ENCODE measurements around the gene TGFBI. TPM values are rescaled to one million over a fixed set of nuclear protein-coding genes. Genes with fewer than 3 reads are reported as not detected.

The TGFBI gene
- total RNA-seq, 1 donor from 2014 or later = 9.5 TPM

DNA sequence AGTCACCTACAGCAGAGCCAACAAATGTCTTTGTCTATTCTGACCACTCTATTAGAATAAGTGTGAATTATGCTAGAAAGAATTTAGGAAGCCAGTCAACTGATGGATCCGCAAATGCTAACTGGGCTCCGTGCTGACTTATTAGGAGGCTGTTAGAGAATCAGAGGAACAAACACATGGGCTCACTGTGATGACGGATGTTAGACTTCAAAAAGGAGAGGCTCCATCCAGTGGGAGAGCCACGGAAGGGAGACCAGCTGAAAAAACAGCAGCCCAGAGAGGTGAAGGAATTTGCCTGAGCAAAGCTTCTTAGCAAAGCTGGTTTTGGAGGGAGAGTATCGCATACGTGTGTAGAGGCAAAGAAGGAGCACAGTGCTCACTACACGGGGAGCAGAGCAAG is 5.8 kb upstream of the TGFBI start:
- DNase-seq (ENCODE audit: low spot score) = no peak
- H3K4me1 Mint-ChIP-seq = peaks cover 12% of the 10 kb centered on the region
- Histone ChIP-seq H3K4me1 (no peaks in the 10 kb centered on the region), H3K36me3 (no peaks in the 10 kb centered on the region), H3F3A (ENCODE audit: low read depth) (no peaks in the 10 kb centered on the region), H3K9ac (no peak overlapping the region), H4K20me1 (ENCODE audit: low read depth) (no peaks in the 10 kb centered on the region), H3K27ac (no peak overlapping the region), H3K4me3 (no peak overlapping the region), H3K79me2 (ENCODE audit: low read depth) (no peaks in the 10 kb centered on the region), H3K4me2 (no peak overlapping the region), H3K27me3 (peaks cover 29% of the 10 kb centered on the region), H3K9me3 (ENCODE audit: low read depth) (no peaks in the 10 kb centered on the region), H2AFZ (replicated peaks) (no peak overlapping the region)
- no peaks in the 10 kb centered on the region for H3K36me3 Mint-ChIP-seq
- TF ChIP-seq EZH2phosphoT487 (IDR thresholded peaks at IDR 0.05) (no peak), EZH2 (IDR thresholded peaks at IDR 0.05) (no peak)
- TF ChIP-seq, protein P1, sequence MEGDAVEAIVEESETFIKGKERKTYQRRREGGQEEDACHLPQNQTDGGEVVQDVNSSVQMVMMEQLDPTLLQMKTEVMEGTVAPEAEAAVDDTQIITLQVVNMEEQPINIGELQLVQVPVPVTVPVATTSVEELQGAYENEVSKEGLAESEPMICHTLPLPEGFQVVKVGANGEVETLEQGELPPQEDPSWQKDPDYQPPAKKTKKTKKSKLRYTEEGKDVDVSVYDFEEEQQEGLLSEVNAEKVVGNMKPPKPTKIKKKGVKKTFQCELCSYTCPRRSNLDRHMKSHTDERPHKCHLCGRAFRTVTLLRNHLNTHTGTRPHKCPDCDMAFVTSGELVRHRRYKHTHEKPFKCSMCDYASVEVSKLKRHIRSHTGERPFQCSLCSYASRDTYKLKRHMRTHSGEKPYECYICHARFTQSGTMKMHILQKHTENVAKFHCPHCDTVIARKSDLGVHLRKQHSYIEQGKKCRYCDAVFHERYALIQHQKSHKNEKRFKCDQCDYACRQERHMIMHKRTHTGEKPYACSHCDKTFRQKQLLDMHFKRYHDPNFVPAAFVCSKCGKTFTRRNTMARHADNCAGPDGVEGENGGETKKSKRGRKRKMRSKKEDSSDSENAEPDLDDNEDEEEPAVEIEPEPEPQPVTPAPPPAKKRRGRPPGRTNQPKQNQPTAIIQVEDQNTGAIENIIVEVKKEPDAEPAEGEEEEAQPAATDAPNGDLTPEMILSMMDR (IDR thresholded peaks at IDR 0.05) = no peak
- H3K9me3 Mint-ChIP-seq = peaks cover 3% of the 10 kb centered on the region
- H3K27ac Mint-ChIP-seq = no peak overlapping the region
- H3K27me3 Mint-ChIP-seq (ENCODE audit: insufficient read depth, low read depth) = peaks cover 21% of the 10 kb centered on the region
- H3K4me3 Mint-ChIP-seq = no peak overlapping the region

DNA sequence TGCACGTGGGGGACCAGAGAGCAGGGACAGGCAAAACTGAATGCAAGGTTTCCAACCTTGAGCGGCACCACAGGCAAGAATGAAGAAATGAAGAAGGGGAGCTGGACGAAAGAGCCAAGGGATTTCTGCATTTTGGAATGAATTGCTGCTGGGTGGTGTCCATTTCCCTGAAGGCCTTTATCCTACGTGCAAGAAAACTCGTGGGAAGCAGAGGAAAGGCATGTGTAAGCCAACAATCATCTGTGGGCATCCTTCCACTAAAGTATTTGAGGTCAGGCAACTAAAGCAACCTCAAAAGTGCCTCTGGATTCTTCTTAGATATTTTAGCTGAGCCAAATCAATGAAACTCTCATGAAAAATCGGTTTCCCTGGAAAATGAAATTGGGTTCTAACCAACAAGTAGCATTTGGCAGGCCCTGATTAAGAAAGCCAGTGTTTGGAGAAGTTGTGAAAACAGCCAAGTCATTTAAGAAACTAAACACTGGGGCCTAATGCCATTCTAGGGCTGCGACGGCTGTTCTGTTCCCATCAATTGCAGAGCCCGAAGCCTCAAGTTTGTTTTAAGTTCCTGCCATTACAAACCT is 4.7 kb upstream of the TGFBI start:
- H3K4me2 ChIP-seq = no peak overlapping the region
- no peak overlapping the region for H3K9ac ChIP-seq
- peaks cover 3% of the 10 kb centered on the region for H3K9me3 Mint-ChIP-seq
- no peak overlapping the region for H2AFZ ChIP-seq (replicated peaks)
- no peaks in the 10 kb centered on the region for H3K36me3 ChIP-seq
- no peaks in the 10 kb centered on the region for H4K20me1 ChIP-seq (ENCODE audit: low read depth)
- H3K9me3 ChIP-seq (ENCODE audit: low read depth) = no peaks in the 10 kb centered on the region
- no peak overlapping the region for H3K4me3 ChIP-seq
- peaks cover 9% of the 10 kb centered on the region for H3K4me1 Mint-ChIP-seq
- H3K36me3 Mint-ChIP-seq = no peaks in the 10 kb centered on the region
- no peaks in the 10 kb centered on the region for H3F3A ChIP-seq (ENCODE audit: low read depth)
- no peak overlapping the region for H3K27ac Mint-ChIP-seq
- H3K4me1 ChIP-seq = peaks cover 6% of the 10 kb centered on the region
- H3K27ac ChIP-seq = no peak overlapping the region
- no peak overlapping the region for H3K4me3 Mint-ChIP-seq
- H3K27me3 ChIP-seq = peaks cover 40% of the 10 kb centered on the region
- no peaks in the 10 kb centered on the region for H3K79me2 ChIP-seq (ENCODE audit: low read depth)
- H3K27me3 Mint-ChIP-seq (ENCODE audit: insufficient read depth, low read depth) = peaks cover 21% of the 10 kb centered on the region
- no peak for DNase-seq (ENCODE audit: low spot score)
- no peak for TF ChIP-seq EZH2 (IDR thresholded peaks at IDR 0.05)
- TF ChIP-seq, protein P1 (IDR thresholded peaks at IDR 0.05) = no peak
- TF ChIP-seq EZH2phosphoT487 (IDR thresholded peaks at IDR 0.05) = no peak

DNA sequence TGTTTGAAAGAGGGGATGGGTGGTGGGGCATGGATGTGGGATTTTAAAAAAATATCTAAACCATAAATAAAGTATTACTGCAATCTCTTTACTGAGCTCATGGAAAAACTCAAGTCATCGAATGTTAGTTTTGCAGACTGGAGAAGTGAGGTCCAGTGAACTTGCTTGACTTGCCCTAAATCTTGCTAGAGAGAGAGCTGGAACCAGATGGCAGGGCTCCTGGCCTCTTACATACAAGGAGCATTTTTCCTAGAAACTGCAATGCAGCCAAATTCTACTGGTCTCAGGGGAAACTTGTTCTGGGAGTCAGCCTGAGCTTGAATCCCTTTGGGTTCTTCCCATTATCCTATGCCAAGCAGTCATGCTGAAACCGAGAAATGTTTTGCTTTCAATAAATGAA is 2.9 kb upstream of the TGFBI start:
- Histone ChIP-seq H3F3A (ENCODE audit: low read depth) (no peaks in the 10 kb centered on the region), H3K4me3 (no peak overlapping the region), H4K20me1 (ENCODE audit: low read depth) (no peaks in the 10 kb centered on the region), H3K4me1 (peaks cover 14% of the 10 kb centered on the region), H3K27ac (no peak overlapping the region), H3K9me3 (ENCODE audit: low read depth) (no peaks in the 10 kb centered on the region), H3K79me2 (ENCODE audit: low read depth) (no peaks in the 10 kb centered on the region), H3K4me2 (no peak overlapping the region), H2AFZ (replicated peaks) (no peak overlapping the region), H3K27me3 (peaks cover 55% of the 10 kb centered on the region), H3K9ac (no peak overlapping the region), H3K36me3 (no peaks in the 10 kb centered on the region)
- TF ChIP-seq EZH2 (IDR thresholded peaks at IDR 0.05) (no peak), EZH2phosphoT487 (IDR thresholded peaks at IDR 0.05) (no peak)
- TF ChIP-seq, protein P1 (IDR thresholded peaks at IDR 0.05) = no peak
- Mint-ChIP-seq H3K36me3 (no peaks in the 10 kb centered on the region), H3K9me3 (peaks cover 3% of the 10 kb centered on the region), H3K4me3 (no peak overlapping the region), H3K4me1 (peaks cover 6% of the 10 kb centered on the region), H3K27me3 (ENCODE audit: insufficient read depth, low read depth) (peaks cover 26% of the 10 kb centered on the region), H3K27ac (no peak overlapping the region)
- DNase-seq (ENCODE audit: low spot score) = no peak
